Esophagus squamous epithelium (tissue), 5 donors: ENCODE measurements around the gene ZNF284. TPM values are rescaled to one million over a fixed set of nuclear protein-coding genes. Genes with fewer than 3 reads are reported as not detected.

Experiments
- DNase-seq: peaks from one replicate; lab custom pipeline; 2025; lab: John Stamatoyannopoulos, UW
- H3K27ac ChIP-seq, 4 donors: fragments of 200-600 bp; sonication (generic); one replicate each; pipeline ENCODE4 v1.5.1; 2016 to 2019; ENCODE audit warnings: mild to moderate bottlenecking in 1 of 4
- H3K27me3 ChIP-seq, 4 donors: fragments of 200-600 bp; sonication (generic); 1 replicate in 3 of 4; 2 replicates in 1 of 4; pipeline versions ENCODE4 v1.5.1 to v1.6.0; 2017 to 2021; ENCODE audit warnings: antibody characterized with exemption in 1 of 4
- H3K36me3 ChIP-seq, 3 donors: fragments of 200-600 bp; sonication (generic); one replicate each; pipeline ENCODE4 v1.5.1; 2016 to 2019
- H3K4me1 ChIP-seq, 3 donors: fragments of 200-600 bp; sonication (generic); one replicate each; pipeline ENCODE4 v1.5.1; 2017 to 2019
- H3K4me3 ChIP-seq, 4 donors: fragments of 200-600 bp; sonication (generic); 1 replicate in 3 of 4; 2 replicates in 1 of 4; pipeline ENCODE4 v1.5.1; 2016 to 2019; ENCODE audit warnings: mild to moderate bottlenecking in 2 of 4, moderate library complexity in 1 of 4
- H3K9me3 ChIP-seq, 3 donors: fragments of 200-600 bp; sonication (generic); one replicate each; pipeline ENCODE4 v1.5.1; 2016 to 2019
- POLR2A ChIP-seq, 4 donors: fragments of 450-650 bp; IDR thresholded peaks; one replicate each; pipeline ENCODE4 v1.6.1; 2017; ENCODE audit warnings: antibody characterized with exemption in 4 of 4, mild to moderate bottlenecking in 4 of 4, moderate library complexity in 3 of 4
- whole genome bisulfite sequencing, 2 donors: methylation state at CpG; one replicate each; pipeline ENCODE4 v1.1.5; 2018; 5-methylcytosine and 5-hydroxymethylcytosine counted together
- intact Hi-C: fragments of 100-400 bp; cut with DNase I; formaldehyde crosslinking; loops from one replicate; pipeline ENCODE4 v1.15.0; 2022
- total RNA-seq, 4 donors: library from RNA; depleted of rRNA; stranded (reverse); fragments of >200 nt; gene quantifications; one replicate each; pipeline ENCODE4 v1.1.0, GENCODE V29; 2016
- TF ChIP-seq, protein P1 (sequence below), 6 experiments: fragments of 450-650 bp in 4 of 6; fragments of 200-600 bp in 2 of 6; sonication (generic) in 2 of 6; IDR thresholded peaks; one replicate each; pipeline ENCODE4 v1.5.1; 2016 to 2019; ENCODE audit warnings: antibody characterized with exemption in 6 of 6, mild to moderate bottlenecking in 4 of 6, moderate library complexity in 4 of 6
- donor health status: DM: yes; HTN: yes; CAD: no.

Gene ZNF284
- total RNA-seq: 1 to 10 TPM in 2 of 4 donors, under 1 TPM in 2; 0.44 to 1.9 (median 0.80) TPM

DNA sequence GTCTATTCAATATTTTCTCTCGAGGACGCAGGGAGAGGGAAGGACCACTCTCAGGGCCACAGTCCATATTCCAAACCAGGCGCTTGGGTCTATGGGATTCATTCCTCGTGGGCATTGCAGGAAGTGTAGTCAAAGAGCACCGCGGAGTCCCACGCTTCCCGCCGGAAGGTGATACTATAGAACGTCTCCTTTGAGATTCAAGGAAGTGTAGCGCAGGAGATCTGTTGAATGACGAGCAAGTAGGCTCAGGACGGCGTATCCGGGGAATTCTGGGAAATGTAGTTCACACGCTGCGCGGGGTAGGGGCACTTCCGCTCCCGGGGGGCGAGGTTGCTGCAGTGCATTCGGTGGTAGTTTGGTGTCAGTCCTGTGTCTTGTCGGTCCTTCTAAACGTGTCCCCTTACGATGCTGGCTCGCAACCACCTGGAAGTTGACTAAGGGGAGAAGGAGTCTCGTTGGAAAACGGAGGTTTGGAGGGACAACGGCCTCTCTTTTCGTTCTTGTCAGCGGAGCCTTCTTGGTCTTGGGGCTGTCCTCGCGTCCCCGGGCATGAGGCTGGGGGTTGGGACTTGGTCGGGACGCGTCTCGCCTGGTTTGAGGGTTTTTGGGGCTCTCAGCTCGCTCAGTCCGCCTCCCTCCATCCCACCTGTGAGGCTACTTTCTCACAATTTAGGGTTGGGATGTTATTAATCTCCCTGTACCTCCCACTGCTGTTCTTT lies at the start of gene ZNF284:
Gene ZNF284 (plus strand): TSS at position 336 of the 719 bp plus-strand sequence. CDS start 4,231 bp downstream, outside the sequence.
- peaks cover 8 to 25% (median 9%) of the 10 kb centered on the region in 3 donors for H3K4me1 ChIP-seq
- intact Hi-C loops: no loop called here
- H3K9me3 ChIP-seq: peaks cover 5 to 32% (median 27%) of the 10 kb centered on the region in 3 donors
- DNase-seq: peak; percentile 29
- TF ChIP-seq POLR2A (IDR thresholded peaks at IDR 0.05): no peak
- TF ChIP-seq, protein P1, sequence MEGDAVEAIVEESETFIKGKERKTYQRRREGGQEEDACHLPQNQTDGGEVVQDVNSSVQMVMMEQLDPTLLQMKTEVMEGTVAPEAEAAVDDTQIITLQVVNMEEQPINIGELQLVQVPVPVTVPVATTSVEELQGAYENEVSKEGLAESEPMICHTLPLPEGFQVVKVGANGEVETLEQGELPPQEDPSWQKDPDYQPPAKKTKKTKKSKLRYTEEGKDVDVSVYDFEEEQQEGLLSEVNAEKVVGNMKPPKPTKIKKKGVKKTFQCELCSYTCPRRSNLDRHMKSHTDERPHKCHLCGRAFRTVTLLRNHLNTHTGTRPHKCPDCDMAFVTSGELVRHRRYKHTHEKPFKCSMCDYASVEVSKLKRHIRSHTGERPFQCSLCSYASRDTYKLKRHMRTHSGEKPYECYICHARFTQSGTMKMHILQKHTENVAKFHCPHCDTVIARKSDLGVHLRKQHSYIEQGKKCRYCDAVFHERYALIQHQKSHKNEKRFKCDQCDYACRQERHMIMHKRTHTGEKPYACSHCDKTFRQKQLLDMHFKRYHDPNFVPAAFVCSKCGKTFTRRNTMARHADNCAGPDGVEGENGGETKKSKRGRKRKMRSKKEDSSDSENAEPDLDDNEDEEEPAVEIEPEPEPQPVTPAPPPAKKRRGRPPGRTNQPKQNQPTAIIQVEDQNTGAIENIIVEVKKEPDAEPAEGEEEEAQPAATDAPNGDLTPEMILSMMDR (IDR thresholded peaks at IDR 0.05): no peak
- 0 to 9% methylated on average over 22 to 33 of the region's 40 CpGs for WGBS, 2 donors
- peak within 1 kb of the TSS; percentile 46 to 65 (median 61) for H3K27ac ChIP-seq
- H3K4me3 ChIP-seq: peak within 1 kb of the TSS; percentile 40 to 85 (median 68)
- H3K36me3 ChIP-seq: peaks cover 0 to 22% (median 0%) of the 10 kb centered on the region in 3 donors
- H3K27me3 ChIP-seq: no peaks in the 10 kb centered on the region

DNA sequence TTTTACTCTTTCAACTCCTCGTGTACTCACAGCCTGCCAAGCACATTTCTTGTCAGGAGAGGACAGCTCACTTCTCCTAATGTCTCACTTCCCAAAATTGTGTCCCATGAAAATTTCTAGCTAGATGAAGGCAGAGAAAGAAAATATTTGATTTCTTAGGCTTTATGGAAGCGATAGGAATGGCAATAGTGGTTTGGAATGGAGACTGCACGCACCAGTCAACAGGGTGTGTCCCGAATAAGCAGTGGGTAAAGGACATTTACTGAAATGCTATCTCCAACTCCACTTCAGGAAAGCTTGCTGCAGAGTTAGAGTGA lies 47.1 kb upstream of the ZNF284 start:
- peak overlapping the region in 3 of 4 donors; percentile 54 to 72 (median 68) for H3K27ac ChIP-seq
- 41 to 42% methylated on average over 4 of the region's 4 CpGs for WGBS, 2 donors
- peaks cover 0 to 30% (median 14%) of the 10 kb centered on the region in 3 donors for H3K9me3 ChIP-seq
- TF ChIP-seq, protein P1 (IDR thresholded peaks at IDR 0.05): no peak
- TF ChIP-seq POLR2A (IDR thresholded peaks at IDR 0.05): no peak
- peaks cover 8 to 33% (median 14%) of the 10 kb centered on the region in 3 donors for H3K36me3 ChIP-seq
- H3K4me3 ChIP-seq: peak overlapping the region; percentile 56 to 92 (median 62)
- no peaks in the 10 kb centered on the region for H3K27me3 ChIP-seq
- intact Hi-C loops: no loop called here
- DNase-seq: no peak
- H3K4me1 ChIP-seq: peaks cover 0 to 13% (median 5%) of the 10 kb centered on the region in 3 donors

DNA sequence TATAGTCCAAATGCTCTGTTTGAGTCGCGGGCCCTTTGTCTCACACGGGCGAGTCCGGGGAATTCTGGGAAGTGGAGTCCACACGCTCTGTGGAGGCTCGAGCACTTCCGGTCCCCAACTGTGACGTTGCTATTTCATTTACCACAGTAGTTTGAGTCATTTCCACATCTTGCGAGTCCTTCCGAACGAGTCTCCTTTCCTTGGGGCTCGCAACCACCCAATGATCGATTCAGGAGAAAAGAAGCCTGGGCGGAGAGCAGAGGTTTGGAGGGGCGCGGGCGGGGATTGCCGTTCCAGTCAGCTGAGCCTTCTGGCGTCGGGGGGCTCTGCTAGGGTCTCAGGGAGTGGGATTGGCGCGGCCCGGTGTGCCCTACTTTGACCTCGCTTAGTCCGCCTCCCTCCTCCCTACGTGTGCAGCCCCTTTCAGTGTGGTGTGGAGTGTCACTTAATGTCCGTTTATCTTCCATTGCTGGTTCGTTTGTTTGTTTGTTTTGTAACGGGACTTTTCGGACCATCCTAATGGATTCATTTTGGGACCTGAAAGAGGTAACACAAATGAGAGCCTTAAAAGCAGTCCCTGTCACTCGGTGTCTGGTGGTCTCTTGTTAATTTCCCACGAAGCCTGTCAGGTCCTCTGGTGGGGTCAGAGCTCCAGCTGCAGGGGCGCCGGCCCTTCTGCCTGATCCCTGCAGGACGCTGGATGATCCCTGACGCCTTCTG lies 46.6 kb upstream of the ZNF284 start, which contains the start of gene ZNF222:
Gene ZNF222 (plus strand): TSS at position 163 of the 720 bp plus-strand sequence. CDS start 58 bp downstream, at position 221.
- H3K27me3 ChIP-seq: no peaks in the 10 kb centered on the region
- H3K9me3 ChIP-seq: peaks cover 0 to 35% (median 20%) of the 10 kb centered on the region in 3 donors
- peak within 1 kb of the TSS in 3 of 4 donors; percentile 54 to 72 (median 68) for H3K27ac ChIP-seq
- H3K36me3 ChIP-seq: peaks cover 8 to 38% (median 15%) of the 10 kb centered on the region in 3 donors
- peak within 1 kb of the TSS; percentile 56 to 92 (median 62) for H3K4me3 ChIP-seq
- intact Hi-C loops: no loop called here
- DNase-seq: peak; percentile 27
- WGBS, 2 donors: 1 to 7% methylated on average over 19 to 23 of the region's 37 CpGs
- TF ChIP-seq, protein P1 (IDR thresholded peaks at IDR 0.05): peak in 1 of 6 experiments; percentile 14
- no peak for TF ChIP-seq POLR2A (IDR thresholded peaks at IDR 0.05)
- peaks cover 0 to 13% (median 5%) of the 10 kb centered on the region in 3 donors for H3K4me1 ChIP-seq

DNA sequence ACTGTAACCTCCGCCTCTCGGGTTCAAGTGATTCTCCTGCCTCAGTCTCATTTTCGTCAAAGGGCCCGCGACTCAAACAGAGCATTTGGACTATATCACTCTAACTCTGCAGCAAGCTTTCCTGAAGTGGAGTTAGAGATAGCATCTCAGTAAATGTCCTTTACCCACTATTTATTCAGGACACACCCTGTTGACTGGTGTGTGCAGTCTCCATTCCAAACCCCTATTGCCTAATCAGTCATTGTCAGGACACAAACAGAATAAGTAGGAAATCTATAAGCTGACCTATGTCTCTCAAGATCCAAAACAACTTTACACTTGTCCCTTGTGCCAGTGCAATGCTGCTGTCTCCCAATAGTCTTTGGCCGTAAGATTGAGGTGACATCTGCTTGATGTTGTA lies 45.3 kb upstream of the ZNF284 start:
- Histone ChIP-seq H3K27ac (no peak overlapping the region), H3K36me3 (peaks cover 8 to 51% (median 17%) of the 10 kb centered on the region in 3 donors), H3K4me1 (peaks cover 0 to 13% (median 5%) of the 10 kb centered on the region in 3 donors), H3K27me3 (no peaks in the 10 kb centered on the region), H3K4me3 (no peak overlapping the region), H3K9me3 (peaks cover 0 to 48% (median 31%) of the 10 kb centered on the region in 3 donors)
- intact Hi-C loops: no loop called here
- WGBS, 2 donors: 96 to 99% methylated on average over 5 to 6 of the region's 6 CpGs
- no peak for DNase-seq
- no peak for TF ChIP-seq POLR2A (IDR thresholded peaks at IDR 0.05)
- TF ChIP-seq, protein P1 (IDR thresholded peaks at IDR 0.05): no peak
